ENCODE results near the gene MORN1.

The MORN1 gene

DNA sequence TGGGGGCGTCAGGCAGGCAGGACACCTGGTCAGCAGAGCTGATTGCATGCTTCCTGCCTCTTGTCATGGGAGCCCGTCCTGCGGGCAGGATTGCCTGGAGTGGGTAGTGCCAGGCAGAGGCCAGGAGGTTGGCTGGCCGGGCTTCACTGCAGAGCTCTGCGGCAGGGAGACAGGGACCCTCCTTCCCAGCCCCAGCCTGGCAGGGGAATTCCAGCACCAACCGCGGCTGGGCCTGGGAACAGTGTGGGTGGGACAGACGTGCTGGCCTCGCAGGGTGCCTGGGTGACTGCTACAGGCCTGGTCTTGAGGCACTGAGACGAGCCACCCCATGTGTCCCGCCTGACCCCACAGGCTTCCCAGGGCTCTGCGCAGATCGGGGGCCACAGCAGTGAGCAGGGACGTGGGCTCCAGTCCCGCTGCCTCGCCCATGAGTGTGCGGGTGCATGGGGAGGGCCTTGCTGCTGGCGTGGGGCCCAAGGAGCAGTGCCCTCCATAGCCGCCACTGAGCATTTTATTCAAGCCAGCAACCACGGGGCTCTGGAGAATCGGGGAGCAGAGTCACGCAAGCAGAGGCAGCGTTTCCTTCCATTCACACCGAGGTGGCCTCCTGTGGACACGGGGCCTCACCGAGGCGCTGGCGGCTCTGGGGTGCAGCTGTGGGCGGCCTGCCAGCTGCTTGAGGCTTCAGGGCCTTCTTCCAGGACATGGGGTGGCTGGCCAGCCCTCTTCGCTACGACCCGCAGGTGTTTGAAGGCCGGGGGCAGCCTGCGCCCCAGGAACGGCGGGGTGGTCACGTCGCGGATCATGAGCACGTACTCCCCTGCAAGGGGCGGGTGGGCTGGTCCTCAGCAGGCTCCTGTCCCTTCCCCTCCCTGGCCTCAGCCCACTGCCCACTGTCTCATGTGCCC lies 70.3 kb downstream of the MORN1 start:
- H3K27me3 ChIP-seq (ENCODE audit: control insufficient read depth in 3 of 3, insufficient read depth in 3 of 3, low read depth in 1 of 3, low read length in 3 of 3) = peaks cover 0 to 8% (median 3%) of the 10 kb centered on the region in 3 experiments
- H2AFZ ChIP-seq (ENCODE audit: low read length) = peak overlapping the region; percentile 92
- H3K27ac ChIP-seq (replicated peaks; ENCODE audit: low read length) = peak overlapping the region; percentile 36
- peak overlapping the region; percentile 95 for H4K91ac ChIP-seq (ENCODE audit: low read depth, low read length, poor library complexity)
- H3K4ac ChIP-seq (ENCODE audit: low read length) = peak overlapping the region; percentile 38
- peak overlapping the region; percentile 72 for H3K14ac ChIP-seq (ENCODE audit: low read length)
- peaks cover 2% of the 10 kb centered on the region for H3K79me1 ChIP-seq (ENCODE audit: low read depth, low read length)
- no peaks in the 10 kb centered on the region for H3K9me3 ChIP-seq (replicated peaks in 1 of 2; ENCODE audit: control insufficient read depth in 2 of 2, insufficient read depth in 1 of 2, low read depth in 1 of 2, low read length in 2 of 2)
- H3K4me2 ChIP-seq (ENCODE audit: insufficient read depth, low read length, poor library complexity, severe bottlenecking) = peak overlapping the region; percentile 18
- H2BK120ac ChIP-seq (ENCODE audit: low read depth, low read length) = peak overlapping the region; percentile 83
- peak overlapping the region; percentile 80 for H3K23ac ChIP-seq (ENCODE audit: low read depth, low read length, poor library complexity)
- H3K36me3 ChIP-seq (replicated peaks in 1 of 2; ENCODE audit: control insufficient read depth in 2 of 2, insufficient read depth in 2 of 2, low read length in 2 of 2) = no peaks in the 10 kb centered on the region
- H3K18ac ChIP-seq (ENCODE audit: low read length) = peak overlapping the region; percentile 99
- H2BK12ac ChIP-seq (ENCODE audit: low read length) = peak overlapping the region; percentile 99
- peaks cover 40 to 70% of the 10 kb centered on the region in 2 donors for H3K4me1 ChIP-seq (ENCODE audit: control insufficient read depth in 2 of 2, insufficient read depth in 1 of 2, low read depth in 1 of 2, low read length in 2 of 2)
- H3K9ac ChIP-seq (ENCODE audit: low read depth, low read length, poor library complexity) = peak overlapping the region; percentile 64
- peak overlapping the region; percentile 99 for H2BK15ac ChIP-seq (ENCODE audit: low read length)
- H4K8ac ChIP-seq (ENCODE audit: low read depth, low read length) = peak overlapping the region; percentile 65
- no peak for DNase-seq (ENCODE audit: low spot score)
- peak overlapping the region; percentile 99 for H2BK5ac ChIP-seq (ENCODE audit: low read length)
- H2AK5ac ChIP-seq (ENCODE audit: low read depth, low read length) = peak overlapping the region; percentile 100
- no peak overlapping the region for H3K4me3 ChIP-seq (ENCODE audit: low read length in 2 of 2)
- WGBS, 2 donors (ENCODE audit: extremely low coverage in 2 of 2, insufficient read length in 2 of 2, insufficient replicate concordance in 1 of 2) = no CpG with 5 or more reads among the region's 41 CpGs

DNA sequence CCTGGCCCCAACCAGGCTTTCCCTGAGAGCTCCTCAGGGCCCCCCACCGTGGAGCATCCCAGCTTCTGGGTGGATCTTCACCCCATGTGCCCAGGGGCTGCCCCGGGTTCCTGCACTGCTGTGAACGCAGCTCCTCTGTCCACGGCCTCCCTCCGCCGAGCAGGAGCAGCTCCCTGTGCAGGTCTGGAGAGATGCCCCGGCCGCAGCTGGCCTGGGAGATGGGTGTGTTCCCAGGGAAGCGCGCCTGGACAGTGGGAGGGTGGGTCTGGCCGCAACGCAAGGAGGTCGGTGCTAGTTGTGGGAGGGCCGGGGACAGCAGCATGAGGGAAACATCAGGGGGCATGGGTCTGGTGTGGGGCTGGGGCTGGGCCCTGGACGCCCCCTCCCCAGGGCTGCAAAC lies 71.3 kb downstream of the MORN1 start:
- no peak for DNase-seq (ENCODE audit: low spot score)

DNA sequence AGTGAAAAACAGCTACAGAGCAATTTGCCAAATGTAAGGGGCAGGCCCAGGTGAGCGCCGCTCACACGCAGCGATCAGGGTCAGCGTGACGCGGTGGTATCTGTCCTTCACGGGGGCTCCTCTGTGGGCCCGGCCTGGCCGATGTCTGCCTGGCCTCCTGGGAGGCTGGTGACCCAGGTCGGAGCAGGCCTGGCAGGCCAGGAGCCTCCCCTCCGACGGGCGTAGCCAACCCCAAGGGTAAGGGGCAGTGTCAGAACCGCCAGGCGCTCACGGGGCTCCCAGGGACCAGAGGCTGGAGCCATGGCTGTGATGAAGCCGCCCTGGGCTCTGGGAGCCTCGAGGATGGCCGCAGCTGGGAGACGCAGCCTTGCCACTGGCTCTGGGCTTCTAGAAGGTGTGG lies 72.1 kb downstream of the MORN1 start:
- Histone ChIP-seq H2BK120ac (ENCODE audit: low read depth, low read length) (no peak overlapping the region), H2AK5ac (ENCODE audit: low read depth, low read length) (peak overlapping the region; percentile 100), H3K27ac (replicated peaks; ENCODE audit: low read length) (no peak overlapping the region), H2BK12ac (ENCODE audit: low read length) (peak overlapping the region; percentile 90), H3K4ac (ENCODE audit: low read length) (peak overlapping the region; percentile 76), H3K4me3 (ENCODE audit: low read length in 2 of 2) (no peak overlapping the region), H2AFZ (ENCODE audit: low read length) (no peak overlapping the region), H3K14ac (ENCODE audit: low read length) (no peak overlapping the region), H3K4me1 (ENCODE audit: control insufficient read depth in 2 of 2, insufficient read depth in 1 of 2, low read depth in 1 of 2, low read length in 2 of 2) (peaks cover 47 to 78% of the 10 kb centered on the region in 2 donors), H3K79me1 (ENCODE audit: low read depth, low read length) (peaks cover 2% of the 10 kb centered on the region), H2BK15ac (ENCODE audit: low read length) (peak overlapping the region; percentile 81), H3K4me2 (ENCODE audit: insufficient read depth, low read length, poor library complexity, severe bottlenecking) (no peak overlapping the region), H4K91ac (ENCODE audit: low read depth, low read length, poor library complexity) (peak overlapping the region; percentile 72), H3K18ac (ENCODE audit: low read length) (peak overlapping the region; percentile 89), H2BK5ac (ENCODE audit: low read length) (no peak overlapping the region), H3K27me3 (ENCODE audit: control insufficient read depth in 3 of 3, insufficient read depth in 3 of 3, low read depth in 1 of 3, low read length in 3 of 3) (peaks cover 0 to 3% (median 0%) of the 10 kb centered on the region in 3 experiments), H3K9me3 (replicated peaks in 1 of 2; ENCODE audit: control insufficient read depth in 2 of 2, insufficient read depth in 1 of 2, low read depth in 1 of 2, low read length in 2 of 2) (no peaks in the 10 kb centered on the region), H3K23ac (ENCODE audit: low read depth, low read length, poor library complexity) (peak overlapping the region; percentile 80), H3K9ac (ENCODE audit: low read depth, low read length, poor library complexity) (peak overlapping the region; percentile 44), H4K8ac (ENCODE audit: low read depth, low read length) (no peak overlapping the region), H3K36me3 (replicated peaks in 1 of 2; ENCODE audit: control insufficient read depth in 2 of 2, insufficient read depth in 2 of 2, low read length in 2 of 2) (no peaks in the 10 kb centered on the region)
- WGBS, 2 donors (ENCODE audit: extremely low coverage in 2 of 2, insufficient read length in 2 of 2, insufficient replicate concordance in 1 of 2) = no CpG with 5 or more reads among the region's 21 CpGs
- no peak for DNase-seq (ENCODE audit: low spot score)

More for the DNA sequence above, 71.3 kb downstream of the MORN1 start:
- Histone ChIP-seq H3K27me3 (ENCODE audit: control insufficient read depth in 3 of 3, insufficient read depth in 3 of 3, low read depth in 1 of 3, low read length in 3 of 3) (peaks cover 0 to 8% (median 3%) of the 10 kb centered on the region in 3 experiments), H2AFZ (ENCODE audit: low read length) (no peak overlapping the region), H3K4me1 (ENCODE audit: control insufficient read depth in 2 of 2, insufficient read depth in 1 of 2, low read depth in 1 of 2, low read length in 2 of 2) (peaks cover 47 to 78% of the 10 kb centered on the region in 2 donors), H2BK12ac (ENCODE audit: low read length) (peak overlapping the region; percentile 46), H3K4me3 (ENCODE audit: low read length in 2 of 2) (no peak overlapping the region), H4K8ac (ENCODE audit: low read depth, low read length) (no peak overlapping the region), H2BK120ac (ENCODE audit: low read depth, low read length) (peak overlapping the region; percentile 83), H3K9ac (ENCODE audit: low read depth, low read length, poor library complexity) (no peak overlapping the region), H3K14ac (ENCODE audit: low read length) (peak overlapping the region; percentile 6), H3K4me2 (ENCODE audit: insufficient read depth, low read length, poor library complexity, severe bottlenecking) (no peak overlapping the region), H3K18ac (ENCODE audit: low read length) (peak overlapping the region; percentile 99), H3K36me3 (replicated peaks in 1 of 2; ENCODE audit: control insufficient read depth in 2 of 2, insufficient read depth in 2 of 2, low read length in 2 of 2) (no peaks in the 10 kb centered on the region), H2AK5ac (ENCODE audit: low read depth, low read length) (peak overlapping the region; percentile 100), H3K4ac (ENCODE audit: low read length) (peak overlapping the region; percentile 93), H3K9me3 (replicated peaks in 1 of 2; ENCODE audit: control insufficient read depth in 2 of 2, insufficient read depth in 1 of 2, low read depth in 1 of 2, low read length in 2 of 2) (no peaks in the 10 kb centered on the region), H2BK5ac (ENCODE audit: low read length) (peak overlapping the region; percentile 99), H4K91ac (ENCODE audit: low read depth, low read length, poor library complexity) (peak overlapping the region; percentile 30), H3K79me1 (ENCODE audit: low read depth, low read length) (peaks cover 2% of the 10 kb centered on the region), H3K23ac (ENCODE audit: low read depth, low read length, poor library complexity) (no peak overlapping the region), H2BK15ac (ENCODE audit: low read length) (peak overlapping the region; percentile 99), H3K27ac (replicated peaks; ENCODE audit: low read length) (no peak overlapping the region)
- no CpG with 5 or more reads among the region's 15 CpGs for WGBS, 2 donors (ENCODE audit: extremely low coverage in 2 of 2, insufficient read length in 2 of 2, insufficient replicate concordance in 1 of 2)
